Measurements from ENCODE around the gene FAF1. TPM values are rescaled to one million over a fixed set of nuclear protein-coding genes. Genes with fewer than 3 reads are reported as not detected.

Gene FAF1
- total RNA-seq, 2 experiments from 2014 or later = 43.5 to 44.0 TPM

- H3K27ac ChIP-seq (ENCODE audit: low read depth in 1 of 2, low read length in 2 of 2) = no peak overlapping the region
- TF ChIP-seq CTCF (IDR thresholded peaks at IDR 0.05) = no peak
- H3K9me3 ChIP-seq (ENCODE audit: control insufficient read depth in 1 of 2, insufficient read depth in 1 of 2, low read length in 2 of 2) = no peaks in the 10 kb centered on the region
- H3K27me3 ChIP-seq (ENCODE audit: control insufficient read depth in 1 of 2, insufficient read depth in 2 of 2, low read length in 2 of 2) = no peaks in the 10 kb centered on the region
- no peak overlapping the region for H3K4me3 ChIP-seq (ENCODE audit: low read length)
- H3K9me3 Mint-ChIP-seq = no peaks in the 10 kb centered on the region
- ChIA-PET CTCF (no interaction called here), POLR2A (no interaction called here)
- H3K4me3 Mint-ChIP-seq = no peak overlapping the region
- H3K27me3 Mint-ChIP-seq = no peaks in the 10 kb centered on the region
- H3K4me1 ChIP-seq (ENCODE audit: insufficient read depth, low read length) = no peaks in the 10 kb centered on the region
- no peak overlapping the region for H3K27ac Mint-ChIP-seq
- no peak for ATAC-seq (ENCODE audit: poor library complexity)
- H3K36me3 ChIP-seq (ENCODE audit: insufficient read depth, low read length) = no peaks in the 10 kb centered on the region
- peaks cover 8% of the 10 kb centered on the region for H3K36me3 Mint-ChIP-seq (ENCODE audit: low read depth)
- intact Hi-C loops (cut with DNase I, micrococcal nuclease) = no loop called here
- H3K4me1 Mint-ChIP-seq (ENCODE audit: low read depth) = peaks cover 9% of the 10 kb centered on the region
- no peak for DNase-seq
These were observed 163.8 kb downstream of the FAF1 start for GRCh38 chr1:50796272-50796671.

DNA sequence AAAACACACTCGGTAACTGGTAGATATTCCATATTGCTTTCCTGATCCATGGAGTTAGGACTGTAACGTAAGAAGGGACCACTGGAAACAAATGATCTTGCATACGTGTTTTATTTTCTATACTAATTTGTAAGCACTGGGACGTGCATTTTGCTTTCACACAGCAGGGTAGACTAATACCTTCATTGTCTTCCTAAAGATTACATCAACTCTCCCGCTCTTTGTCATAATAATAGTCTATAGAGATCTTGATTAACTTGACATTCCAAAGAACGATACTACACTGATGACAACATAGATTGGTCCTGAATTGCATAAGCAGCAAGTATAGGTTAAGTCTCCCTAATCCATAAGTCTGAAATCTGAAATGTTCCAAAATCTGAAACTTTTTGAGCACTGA lies 166.5 kb downstream of the FAF1 start:
- Mint-ChIP-seq H3K4me1 (ENCODE audit: low read depth) (no peaks in the 10 kb centered on the region), H3K27me3 (no peaks in the 10 kb centered on the region), H3K36me3 (ENCODE audit: low read depth) (no peaks in the 10 kb centered on the region), H3K9me3 (no peaks in the 10 kb centered on the region), H3K4me3 (no peak overlapping the region), H3K27ac (no peak overlapping the region)
- no peak overlapping the region for H3K27ac ChIP-seq (ENCODE audit: low read depth in 1 of 2, low read length in 2 of 2)
- H3K9me3 ChIP-seq (ENCODE audit: control insufficient read depth in 1 of 2, insufficient read depth in 1 of 2, low read length in 2 of 2) = no peaks in the 10 kb centered on the region
- no peak for DNase-seq
- no peak overlapping the region for H3K4me3 ChIP-seq (ENCODE audit: low read length)
- H3K36me3 ChIP-seq (ENCODE audit: insufficient read depth, low read length) = no peaks in the 10 kb centered on the region
- no peak for ATAC-seq (ENCODE audit: poor library complexity)
- TF ChIP-seq CTCF (IDR thresholded peaks at IDR 0.05) = no peak
- intact Hi-C loops (cut with DNase I, micrococcal nuclease) = loop anchor here in 1 of 2 experiments (2.0 kb wide), 1 partner anchor 29 kb away; no protein-coding TSS in a partner anchor
- ChIA-PET CTCF (no interaction called here), POLR2A (no interaction called here)
- no peaks in the 10 kb centered on the region for H3K27me3 ChIP-seq (ENCODE audit: control insufficient read depth in 1 of 2, insufficient read depth in 2 of 2, low read length in 2 of 2)
- no peaks in the 10 kb centered on the region for H3K4me1 ChIP-seq (ENCODE audit: insufficient read depth, low read length)

DNA sequence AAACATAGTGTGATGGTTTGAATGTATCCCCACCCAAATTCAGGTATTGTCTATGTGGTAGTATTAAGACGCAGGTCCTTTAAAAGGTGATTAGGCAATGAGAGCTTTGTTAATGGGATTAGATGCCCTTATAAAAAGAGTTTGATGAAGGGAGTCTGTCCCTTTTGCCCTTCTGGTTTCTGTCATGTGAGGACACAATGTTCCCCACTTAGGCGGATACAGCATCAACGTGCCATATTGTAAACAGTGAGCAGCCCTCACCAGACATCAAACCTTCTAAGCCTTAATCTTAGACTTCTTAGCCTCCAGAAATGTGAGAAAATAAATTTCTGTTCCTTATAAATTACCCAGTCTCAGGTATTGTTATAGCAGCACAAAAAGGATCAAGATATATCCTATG lies 172.8 kb downstream of the FAF1 start:
- no peak for ATAC-seq (ENCODE audit: poor library complexity)
- ChIA-PET CTCF (no interaction called here), POLR2A (no interaction called here)

More for the DNA sequence above, 172.8 kb downstream of the FAF1 start:
- no peaks in the 10 kb centered on the region for H3K27me3 ChIP-seq (ENCODE audit: control insufficient read depth in 1 of 2, insufficient read depth in 2 of 2, low read length in 2 of 2)
- no peaks in the 10 kb centered on the region for H3K4me1 ChIP-seq (ENCODE audit: insufficient read depth, low read length)
- peaks cover 25% of the 10 kb centered on the region for H3K4me1 Mint-ChIP-seq (ENCODE audit: low read depth)
- H3K9me3 Mint-ChIP-seq = no peaks in the 10 kb centered on the region
- H3K36me3 ChIP-seq (ENCODE audit: insufficient read depth, low read length) = peaks cover 10% of the 10 kb centered on the region
- no peaks in the 10 kb centered on the region for H3K9me3 ChIP-seq (ENCODE audit: control insufficient read depth in 1 of 2, insufficient read depth in 1 of 2, low read length in 2 of 2)
- H3K4me3 Mint-ChIP-seq = no peak overlapping the region
- H3K27me3 Mint-ChIP-seq = no peaks in the 10 kb centered on the region
- no peak for DNase-seq
- peaks cover 35% of the 10 kb centered on the region for H3K36me3 Mint-ChIP-seq (ENCODE audit: low read depth)
- intact Hi-C loops (cut with DNase I, micrococcal nuclease) = no loop called here
- no peak overlapping the region for H3K27ac Mint-ChIP-seq
- TF ChIP-seq CTCF (IDR thresholded peaks at IDR 0.05) = no peak
- H3K27ac ChIP-seq (ENCODE audit: low read depth in 1 of 2, low read length in 2 of 2) = no peak overlapping the region
- no peak overlapping the region for H3K4me3 ChIP-seq (ENCODE audit: low read length)
